GM18520 (cell line): ENCODE measurements around the gene ZNF106.
A peak's percentile ranks its signal among the peaks of the same experiment; 100 is the strongest.

ENCODE experiments used
- ATAC-seq: cut with Tn5 transposase; IDR thresholded peaks from one replicate; pipeline ENCODE4 v1.9.1; 2021; ENCODE audit not compliant: unreplicated experiment

The ZNF106 gene

GRCh38 chr15:42490671-42491538 lies at the start of gene ZNF106:
Gene ZNF106 (minus strand): TSS chr15:42491141. CDS start chr15:42472289, 18,852 bp downstream.
- ATAC-seq = peak; percentile 40

- ATAC-seq = no peak
Measured at GRCh38 chr15:42533246-42533645, 42.3 kb upstream of the ZNF106 start.

- no peak for ATAC-seq
Measured at GRCh38 chr15:42528970-42529369, 38.0 kb upstream of the ZNF106 start.

- ATAC-seq = no peak
Measured at GRCh38 chr15:42523331-42523730, 32.4 kb upstream of the ZNF106 start.

GRCh38 chr15:42511007-42511391 lies 20.1 kb upstream of the ZNF106 start:
- no peak for ATAC-seq

GRCh38 chr15:42510258-42511006 lies 19.5 kb upstream of the ZNF106 start:
- ATAC-seq = no peak

GRCh38 chr15:42508263-42508690 lies 17.3 kb upstream of the ZNF106 start:
- no peak for ATAC-seq

- no peak for ATAC-seq
Measured at GRCh38 chr15:42507514-42507913, 16.6 kb upstream of the ZNF106 start.

- no peak for ATAC-seq
Measured at GRCh38 chr15:42504631-42505030, 13.7 kb upstream of the ZNF106 start.

GRCh38 chr15:42503825-42504224 lies 12.9 kb upstream of the ZNF106 start:
- ATAC-seq = no peak

GRCh38 chr15:42502477-42502876 lies 11.5 kb upstream of the ZNF106 start:
- no peak for ATAC-seq

- ATAC-seq = no peak
Measured at GRCh38 chr15:42499858-42500609, 9.1 kb upstream of the ZNF106 start.

GRCh38 chr15:42498212-42499068 lies 7.5 kb upstream of the ZNF106 start:
- ATAC-seq = no peak

- ATAC-seq = peak; percentile 59
Measured at GRCh38 chr15:42495361-42496212, 4.6 kb upstream of the ZNF106 start, which contains the start of gene SNAP23. Gene SNAP23 (plus strand): TSS chr15:42495634. CDS start chr15:42511847, 16,213 bp downstream.

GRCh38 chr15:42494998-42495360 lies 4.0 kb upstream of the ZNF106 start:
- ATAC-seq = no peak

- no peak for ATAC-seq
Measured at GRCh38 chr15:42493679-42494078, 2.7 kb upstream of the ZNF106 start.

- no peak for ATAC-seq
Measured at GRCh38 chr15:42491539-42492225, 741 bp upstream of the ZNF106 start.

GRCh38 chr15:42490291-42490670 lies 660 bp downstream of the ZNF106 start:
- no peak for ATAC-seq

GRCh38 chr15:42483677-42484076 lies 7.3 kb downstream of the ZNF106 start:
- no peak for ATAC-seq
